Body of pancreas (tissue), 4 donors: ENCODE data around the gene SOD3. TPM values are rescaled to one million over a fixed set of nuclear protein-coding genes. Genes with fewer than 3 reads are reported as not detected.

ENCODE experiments used
- ATAC-seq: fragments of 150-250 bp; one replicate; pipeline ENCODE4 v1.9.1; 2016
- DNase-seq, 4 donors: peaks; one replicate each; pipeline ENCODE4 v3.0.0-alpha.2; 2019
- H3K27ac ChIP-seq, 4 donors: fragments of 200-600 bp; sonication (generic); 1 replicate in 3 of 4; 2 replicates in 1 of 4; pipeline versions ENCODE4 v1.5.1 to v1.6.1; 2016 to 2019; ENCODE audit warnings: mild to moderate bottlenecking in 1 of 4, mixed read lengths in 1 of 4, moderate library complexity in 1 of 4
- H3K27me3 ChIP-seq, 2 donors: fragments of 200-600 bp; sonication (generic); one replicate each; pipeline ENCODE4 v1.6.0; 2016; ENCODE audit warnings: mild to moderate bottlenecking in 1 of 2
- H3K36me3 ChIP-seq, 2 donors: fragments of 200-600 bp; sonication (generic); replicated peaks in 1 of 2; 2 replicates each; pipeline ENCODE4 v1.5.1; 2016; ENCODE audit warnings: low read depth in 2 of 2; ENCODE audit not compliant: insufficient read depth in 1 of 2
- H3K4me1 ChIP-seq: fragments of 200-600 bp; sonication (generic); one replicate; pipeline ENCODE4 v1.6.0; 2016
- H3K4me3 ChIP-seq, 2 donors: fragments of 200-600 bp; sonication (generic); 1 replicate in 1 of 2; 2 replicates in 1 of 2; pipeline ENCODE4 v1.5.1; 2016 to 2019
- H3K9me3 ChIP-seq, 3 donors: fragments of 200-600 bp; sonication (generic); 1 replicate in 2 of 3; 2 replicates in 1 of 3; pipeline ENCODE4 v1.5.1; 2016
- POLR2A ChIP-seq, 3 donors: fragments of 450-650 bp; IDR thresholded peaks; one replicate each; pipeline ENCODE4 v1.6.1; 2016; ENCODE audit warnings: antibody characterized with exemption in 3 of 3, mild to moderate bottlenecking in 2 of 3
- WGBS, 2 donors: methylation state at CpG; one replicate each; pipeline ENCODE4 v1.1.5; 2017; 5-methylcytosine and 5-hydroxymethylcytosine counted together
- intact Hi-C: fragments of 100-400 bp; cut with DNase I; formaldehyde crosslinking; loops from one replicate; pipeline ENCODE4 v1.15.1; 2023
- total RNA-seq, 2 donors: library from RNA; depleted of rRNA; stranded (reverse); fragments of >200 nt; gene quantifications; one replicate each; pipeline ENCODE4 v1.1.0, GENCODE V29; 2016
- TF ChIP-seq, protein P1 (sequence below), 7 experiments: fragments of 450-650 bp in 4 of 7; fragments of 200-600 bp in 3 of 7; sonication (generic) in 3 of 7; IDR thresholded peaks; one replicate each; pipeline ENCODE4 v1.5.1; 2016 to 2019; ENCODE audit warnings: antibody characterized with exemption in 7 of 7

Gene SOD3
- total RNA-seq, 2 donors from 2014 or later, result 139 to 290 TPM

DNA sequence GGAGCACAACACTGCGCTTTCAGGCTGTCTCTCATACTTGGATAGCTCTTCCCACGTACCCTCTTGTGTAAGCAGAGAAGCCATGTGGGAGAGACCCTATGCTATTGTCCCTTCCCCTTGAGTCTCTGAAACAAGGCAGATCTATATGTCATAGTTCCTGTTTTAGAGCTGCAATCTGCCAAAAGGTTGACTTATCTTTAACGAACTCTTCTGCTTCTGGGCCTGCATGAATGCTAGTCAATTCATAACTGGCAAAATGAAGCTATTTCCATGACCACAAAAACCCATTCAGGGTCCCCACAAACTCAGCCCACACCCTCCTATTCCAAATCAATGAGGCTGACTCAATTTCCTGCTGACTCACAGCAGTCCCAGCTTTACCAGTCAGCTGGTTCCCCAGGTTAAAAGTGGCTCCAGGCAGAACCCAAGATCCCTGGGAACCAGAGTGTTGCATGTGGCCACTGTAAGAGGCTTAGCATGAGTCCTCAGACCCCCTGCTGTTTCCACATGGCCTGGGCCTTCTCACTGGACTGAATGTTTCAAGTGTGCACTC, 25.3 kb upstream of the SOD3 start:
- Histone ChIP-seq H3K36me3 (no peaks in the 10 kb centered on the region), H3K27me3 (no peaks in the 10 kb centered on the region), H3K9me3 (no peaks in the 10 kb centered on the region), H3K27ac (no peak overlapping the region), H3K4me3 (no peak overlapping the region), H3K4me1 (no peaks in the 10 kb centered on the region)
- TF ChIP-seq, protein P1, sequence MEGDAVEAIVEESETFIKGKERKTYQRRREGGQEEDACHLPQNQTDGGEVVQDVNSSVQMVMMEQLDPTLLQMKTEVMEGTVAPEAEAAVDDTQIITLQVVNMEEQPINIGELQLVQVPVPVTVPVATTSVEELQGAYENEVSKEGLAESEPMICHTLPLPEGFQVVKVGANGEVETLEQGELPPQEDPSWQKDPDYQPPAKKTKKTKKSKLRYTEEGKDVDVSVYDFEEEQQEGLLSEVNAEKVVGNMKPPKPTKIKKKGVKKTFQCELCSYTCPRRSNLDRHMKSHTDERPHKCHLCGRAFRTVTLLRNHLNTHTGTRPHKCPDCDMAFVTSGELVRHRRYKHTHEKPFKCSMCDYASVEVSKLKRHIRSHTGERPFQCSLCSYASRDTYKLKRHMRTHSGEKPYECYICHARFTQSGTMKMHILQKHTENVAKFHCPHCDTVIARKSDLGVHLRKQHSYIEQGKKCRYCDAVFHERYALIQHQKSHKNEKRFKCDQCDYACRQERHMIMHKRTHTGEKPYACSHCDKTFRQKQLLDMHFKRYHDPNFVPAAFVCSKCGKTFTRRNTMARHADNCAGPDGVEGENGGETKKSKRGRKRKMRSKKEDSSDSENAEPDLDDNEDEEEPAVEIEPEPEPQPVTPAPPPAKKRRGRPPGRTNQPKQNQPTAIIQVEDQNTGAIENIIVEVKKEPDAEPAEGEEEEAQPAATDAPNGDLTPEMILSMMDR (IDR thresholded peaks at IDR 0.05), result no peak
- no peak for TF ChIP-seq POLR2A (IDR thresholded peaks at IDR 0.05)
- intact Hi-C loops, result no loop called here
- ATAC-seq, result no peak
- no peak for DNase-seq
- 59 to 72% methylated on average over 3 of the region's 3 CpGs for WGBS, 2 donors

DNA sequence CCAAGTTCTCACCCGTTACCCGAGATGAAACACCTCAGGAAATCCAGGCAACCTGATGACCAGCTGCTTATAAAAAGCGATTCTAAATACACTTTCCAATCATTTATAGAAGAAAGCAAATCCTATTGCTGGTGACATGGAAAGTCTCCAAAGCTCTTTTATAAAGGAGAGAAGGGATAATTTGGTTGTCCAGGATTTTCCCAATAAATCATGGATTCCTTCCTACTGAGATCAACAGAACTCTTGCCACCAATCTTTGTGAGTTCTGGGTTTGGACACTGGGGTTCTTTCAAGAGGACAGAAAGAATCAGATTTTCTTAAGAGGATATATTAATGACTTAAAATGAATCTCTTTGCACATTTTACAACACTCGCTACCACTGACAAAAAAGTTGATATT, 24.7 kb upstream of the SOD3 start:
- H3K27ac ChIP-seq, result no peak overlapping the region

DNA sequence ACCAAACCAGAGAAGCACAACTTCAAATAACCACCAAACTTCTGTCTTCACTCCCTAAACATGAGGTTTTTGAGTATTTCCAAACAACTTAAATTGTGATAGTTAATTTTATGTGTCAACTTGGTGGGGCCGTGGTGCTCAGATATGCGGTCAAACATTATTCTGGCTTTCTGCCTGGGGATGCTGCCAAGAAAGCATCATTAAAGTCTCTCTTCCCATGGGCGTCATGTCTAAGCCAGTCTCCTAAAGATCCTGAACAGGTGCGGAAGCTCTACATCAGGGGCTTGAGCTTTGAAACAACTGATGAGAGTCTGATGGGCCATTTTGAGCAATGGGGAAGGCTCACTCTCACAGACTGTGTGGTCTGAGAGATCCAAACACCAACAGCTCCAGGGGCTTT, 24.1 kb upstream of the SOD3 start:
- no peak for ATAC-seq
- Histone ChIP-seq H3K27ac (no peak overlapping the region), H3K27me3 (no peaks in the 10 kb centered on the region), H3K4me3 (no peak overlapping the region), H3K4me1 (no peaks in the 10 kb centered on the region), H3K36me3 (no peaks in the 10 kb centered on the region), H3K9me3 (no peaks in the 10 kb centered on the region)
- TF ChIP-seq, protein P1 (IDR thresholded peaks at IDR 0.05), result no peak
- TF ChIP-seq POLR2A (IDR thresholded peaks at IDR 0.05), result no peak
- 43% methylated on average over 4 of the region's 4 CpGs for WGBS, 2 donors
- intact Hi-C loops, result no loop called here
- no peak for DNase-seq

More for the DNA sequence above, 24.7 kb upstream of the SOD3 start:
- ATAC-seq (no peak), DNase-seq (no peak)
- Histone ChIP-seq H3K27me3 (no peaks in the 10 kb centered on the region), H3K4me1 (no peaks in the 10 kb centered on the region), H3K9me3 (no peaks in the 10 kb centered on the region), H3K36me3 (no peaks in the 10 kb centered on the region), H3K4me3 (no peak overlapping the region)
- intact Hi-C loops, result no loop called here
- 79 to 82% methylated on average over 4 of the region's 4 CpGs for WGBS, 2 donors
- TF ChIP-seq, protein P1 (IDR thresholded peaks at IDR 0.05), result no peak
- no peak for TF ChIP-seq POLR2A (IDR thresholded peaks at IDR 0.05)

DNA sequence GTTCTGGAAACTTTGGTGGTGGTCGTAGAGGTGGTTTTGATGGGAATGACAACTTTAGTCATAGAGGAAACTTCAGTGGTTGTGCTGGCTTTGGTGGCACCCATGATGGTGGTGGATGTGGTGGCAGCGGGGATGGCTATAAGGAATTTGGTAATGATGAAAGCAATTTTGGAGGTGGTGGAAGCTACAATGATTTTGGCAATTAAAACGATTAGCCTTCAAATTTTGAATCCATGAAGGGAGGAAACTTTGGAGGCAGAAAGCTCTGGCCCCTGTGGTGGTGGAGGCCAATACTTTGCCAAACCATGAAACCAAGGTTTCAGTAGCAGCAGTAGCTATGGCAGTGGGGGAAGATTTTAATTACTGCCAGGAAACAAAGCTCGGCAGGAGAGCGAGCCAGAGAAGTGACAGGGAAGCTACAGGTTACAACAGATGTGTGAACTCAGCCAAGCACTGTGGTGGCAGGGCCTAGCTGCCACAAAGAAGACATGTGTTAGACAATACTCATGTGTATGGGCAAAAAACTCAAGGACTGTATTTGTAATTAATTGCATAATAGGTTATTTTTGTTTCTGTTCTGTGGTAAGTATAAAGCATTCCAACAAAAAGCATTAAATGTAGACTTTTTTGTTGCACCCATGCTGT, 23.2 kb upstream of the SOD3 start:
- Histone ChIP-seq H3K36me3 (no peaks in the 10 kb centered on the region), H3K4me1 (no peaks in the 10 kb centered on the region), H3K4me3 (no peak overlapping the region), H3K27me3 (no peaks in the 10 kb centered on the region), H3K27ac (no peak overlapping the region), H3K9me3 (no peaks in the 10 kb centered on the region)
- TF ChIP-seq, protein P1 (IDR thresholded peaks at IDR 0.05), result no peak
- no peak for TF ChIP-seq POLR2A (IDR thresholded peaks at IDR 0.05)
- no peak for ATAC-seq
- intact Hi-C loops, result no loop called here
- DNase-seq, result no peak
- WGBS, 2 donors, result 71 to 72% methylated on average over 5 of the region's 5 CpGs

DNA sequence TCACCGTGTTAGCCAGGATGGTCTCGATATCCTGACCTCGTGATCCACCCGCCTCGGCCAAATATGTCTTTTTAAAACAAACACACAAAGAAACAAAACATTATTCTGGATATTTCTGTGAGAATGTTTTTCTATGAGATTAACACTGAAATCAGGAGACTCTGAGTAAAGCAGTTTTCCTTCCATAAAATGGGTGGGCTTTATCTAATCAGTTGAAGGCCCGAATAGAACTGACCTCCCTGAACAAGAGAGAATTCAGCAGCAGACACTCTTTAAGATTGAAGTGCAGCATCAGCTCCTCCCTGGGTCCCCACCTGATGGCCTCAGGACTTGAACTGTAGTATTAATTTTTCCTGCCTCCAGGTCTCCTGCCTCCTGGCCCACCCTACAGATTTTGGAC, 22.4 kb upstream of the SOD3 start:
- no peak overlapping the region for H3K27ac ChIP-seq
- no peaks in the 10 kb centered on the region for H3K27me3 ChIP-seq
- 90 to 97% methylated on average over 6 of the region's 6 CpGs for WGBS, 2 donors
- no peak for ATAC-seq
- H3K9me3 ChIP-seq, result no peaks in the 10 kb centered on the region
- H3K4me3 ChIP-seq, result no peak overlapping the region
- TF ChIP-seq POLR2A (IDR thresholded peaks at IDR 0.05), result no peak
- TF ChIP-seq, protein P1 (IDR thresholded peaks at IDR 0.05), result no peak
- DNase-seq, result no peak
- no peaks in the 10 kb centered on the region for H3K4me1 ChIP-seq
- intact Hi-C loops, result no loop called here
- H3K36me3 ChIP-seq, result no peaks in the 10 kb centered on the region
